Measurements from ENCODE around the gene UBA52. TPM values are rescaled to one million over a fixed set of nuclear protein-coding genes. Genes with fewer than 3 reads are reported as not detected.
A peak's percentile ranks its signal among the peaks of the same experiment; 100 is the strongest.

Gene UBA52
- total and polyA plus RNA-seq, 2 donors (not counting 1 experiment from before 2014, with no cell fraction given): 1,837 to 5,694 TPM

- peaks cover 0 to 29% (median 8%) of the 10 kb centered on the region in 4 experiments for H3K27me3 ChIP-seq (replicated peaks in 1 of 4; ENCODE audit: control extremely low read depth in 1 of 4, control insufficient read depth in 3 of 4, insufficient read depth in 4 of 4, low read length in 3 of 4)
- H3K4me3 ChIP-seq (ENCODE audit: control extremely low read depth in 1 of 5, extremely low read depth in 1 of 5, insufficient read depth in 1 of 5, low read depth in 2 of 5, low read length in 4 of 5): peak overlapping the region in 4 of 5 experiments; percentile 42 to 69 (median 48)
- peak overlapping the region; percentile 81 for H2AFZ ChIP-seq (ENCODE audit: insufficient read depth, low read depth, low read length, poor library complexity, severe bottlenecking)
- ChIA-PET CTCF (interaction anchor here (0.6 to 6.3 kb wide), 24 partner anchors 9 to 579 kb away, joined by 3 to 47 read pairs (median 4); partner anchors contain the start of genes COPE, DDX49, TMEM59L and UBA52), POLR2A (interaction anchor here (0.6 to 1.0 kb wide), 5 partner anchors 9 to 1040 kb away, joined by 3 to 9 read pairs (median 3); no protein-coding TSS in a partner anchor)
- H3K4me1 Mint-ChIP-seq: peaks cover 25% of the 10 kb centered on the region
- H3K4me1 ChIP-seq (ENCODE audit: control insufficient read depth in 2 of 2, insufficient read depth in 2 of 2, low read length in 2 of 2): peaks cover 21 to 39% of the 10 kb centered on the region in 2 donors
- peak overlapping the region; percentile 100 for H3K4me2 ChIP-seq (replicated peaks; ENCODE audit: low read depth, low read length, poor library complexity, severe bottlenecking)
- H3K27ac Mint-ChIP-seq: peak overlapping the region; percentile 59
- H3K36me3 ChIP-seq (replicated peaks in 1 of 2; ENCODE audit: control extremely low read depth in 1 of 2, control insufficient read depth in 1 of 2, extremely low read depth in 1 of 2, insufficient read depth in 2 of 2, low read length in 1 of 2): peaks cover 0 to 6% of the 10 kb centered on the region in 2 experiments
- WGBS (ENCODE audit: insufficient coverage): under 1% methylated on average over 44 of the region's 54 CpGs
- peak; percentile 84 for TF ChIP-seq CTCF (IDR thresholded peaks at IDR 0.05)
- TF ChIP-seq EZH2 (IDR thresholded peaks at IDR 0.05; ENCODE audit: borderline replicate concordance, insufficient read depth, low read depth, low read length, poor library complexity, severe bottlenecking): no peak
- no peak overlapping the region for H3K27ac ChIP-seq (ENCODE audit: low read length in 2 of 2)
- H3K4me3 Mint-ChIP-seq: peak overlapping the region; percentile 79
- peaks cover 10% of the 10 kb centered on the region for H4K20me1 ChIP-seq (ENCODE audit: control insufficient read depth, insufficient read depth, low read length, poor library complexity, severe bottlenecking)
- H3K9ac ChIP-seq (ENCODE audit: low read length): peak overlapping the region; percentile 65
- H3K27me3 Mint-ChIP-seq: peaks cover 7% of the 10 kb centered on the region
- DNase-seq: peak; percentile 86
- no peaks in the 10 kb centered on the region for H3K9me3 Mint-ChIP-seq (ENCODE audit: insufficient read depth)
- intact Hi-C loops (cut with micrococcal nuclease): loop anchor here (1.0 to 2.0 kb wide), 3 partner anchors 72 to 347 kb away; partner anchors contain the start of genes ELL and HOMER3
- peak; percentile 86 for ATAC-seq (ENCODE audit: low read depth)
- no peaks in the 10 kb centered on the region for H3K9me3 ChIP-seq (ENCODE audit: control extremely low read depth in 1 of 3, control insufficient read depth in 2 of 3, insufficient read depth in 1 of 3, low read length in 2 of 3)
- no peaks in the 10 kb centered on the region for H3K79me2 ChIP-seq (ENCODE audit: control insufficient read depth, insufficient read depth, low read length)
Observed at GRCh38 chr19:18594096-18594823, 22.6 kb downstream of the UBA52 start.

Measured in B cell (primary cell).